Measurements from ENCODE around the gene ACBD7.
A peak's percentile ranks its signal among the peaks of the same experiment; 100 is the strongest.

ACBD7 gene

GRCh38 chr10:15113766-15114165 lies 25.2 kb upstream of the ACBD7 start:
- no peak for DNase-seq (ENCODE audit: low read depth)
- TF ChIP-seq CTCF (conservative IDR thresholded peaks at IDR 0.05; ENCODE audit: low read depth, low read length): no peak
- no peak overlapping the region for H3K4me3 ChIP-seq (ENCODE audit: low read depth, low read length)

GRCh38 chr10:15112657-15113056 lies 24.1 kb upstream of the ACBD7 start:
- DNase-seq (ENCODE audit: low read depth): no peak
- H3K4me3 ChIP-seq (ENCODE audit: low read depth, low read length): no peak overlapping the region
- TF ChIP-seq CTCF (conservative IDR thresholded peaks at IDR 0.05; ENCODE audit: low read depth, low read length): no peak

GRCh38 chr10:15106352-15107013 lies 17.9 kb upstream of the ACBD7 start:
- peak; percentile 98 for TF ChIP-seq CTCF (conservative IDR thresholded peaks at IDR 0.05; ENCODE audit: low read depth, low read length)
- peak; percentile 88 for DNase-seq (ENCODE audit: low read depth)
- H3K4me3 ChIP-seq (ENCODE audit: low read depth, low read length): no peak overlapping the region

DNA sequence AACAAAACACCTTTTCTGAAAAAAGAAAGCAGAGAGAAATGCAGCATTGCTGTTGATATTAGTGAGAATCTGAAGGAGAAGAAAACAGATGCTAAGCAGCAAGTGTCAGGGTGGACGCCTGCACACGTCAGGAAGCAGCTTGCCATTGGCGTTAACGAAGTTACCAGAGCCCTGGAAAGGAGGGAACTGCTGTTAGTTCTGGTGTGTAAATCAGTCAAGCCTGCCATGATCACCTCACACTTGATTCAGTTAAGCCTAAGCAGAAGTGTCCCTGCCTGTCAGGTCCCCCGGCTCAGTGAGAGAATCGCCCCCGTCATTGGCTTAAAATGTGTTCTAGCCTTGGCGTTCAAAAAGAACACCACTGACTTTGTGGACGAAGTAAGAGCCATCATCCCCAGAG lies 14.9 kb upstream of the ACBD7 start:
- no peak for TF ChIP-seq CTCF (conservative IDR thresholded peaks at IDR 0.05; ENCODE audit: low read depth, low read length)
- no peak overlapping the region for H3K4me3 ChIP-seq (ENCODE audit: low read depth, low read length)
- DNase-seq (ENCODE audit: low read depth): no peak

- no peak overlapping the region for H3K4me3 ChIP-seq (ENCODE audit: low read depth, low read length)
- TF ChIP-seq CTCF (conservative IDR thresholded peaks at IDR 0.05; ENCODE audit: low read depth, low read length): no peak
- no peak for DNase-seq (ENCODE audit: low read depth)
These were observed 11.3 kb upstream of the ACBD7 start for GRCh38 chr10:15099886-15100285.

GRCh38 chr10:15097011-15097812 lies 8.6 kb upstream of the ACBD7 start, which contains the start of gene RPP38:
RPP38 (plus strand) TSS chr10:15097355; CDS start chr10:15103315, 5,960 bp downstream.
- H3K4me3 ChIP-seq (ENCODE audit: low read depth, low read length): peak within 1 kb of the TSS; percentile 91
- DNase-seq (ENCODE audit: low read depth): peak; percentile 98
- no peak for TF ChIP-seq CTCF (conservative IDR thresholded peaks at IDR 0.05; ENCODE audit: low read depth, low read length)

All from choroid plexus epithelial cell (primary cell).